Stimulated activated CD4-positive, alpha-beta T cell treated with anti-CD3 and anti-CD28 coated beads, Interleukin-1b, Interleukin-23, amount 100 ng/mL, for 48 hours (primary cell): ENCODE results near the gene SPATA31D4.

Experiments used
- DNase-seq: peaks from one replicate; pipeline ENCODE4 v3.0.0-alpha.2; 2020

SPATA31D4 gene

GRCh38 chr9:81968026-81968425 lies 39.8 kb downstream of the SPATA31D4 start:
- DNase-seq: no peak

DNA sequence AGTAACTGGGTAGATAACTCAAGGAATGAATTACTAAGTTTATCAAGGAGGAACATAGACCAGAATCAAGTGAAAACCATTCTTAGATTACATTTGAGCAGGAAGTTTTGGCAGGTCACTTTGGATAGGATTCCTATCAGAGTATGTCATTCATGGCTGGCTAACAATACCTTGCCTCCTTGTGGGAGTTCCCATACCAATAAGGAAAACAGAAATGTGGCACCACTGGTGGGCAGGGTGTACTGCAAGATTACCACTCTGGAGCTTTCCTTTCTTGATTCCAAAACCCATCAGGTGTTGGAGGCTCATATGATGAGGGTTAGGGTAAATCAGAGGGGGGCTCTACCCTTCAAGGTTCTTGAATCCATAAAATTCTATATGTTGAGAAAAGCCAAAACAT lies 41.7 kb downstream of the SPATA31D4 start:
- no peak for DNase-seq

DNA sequence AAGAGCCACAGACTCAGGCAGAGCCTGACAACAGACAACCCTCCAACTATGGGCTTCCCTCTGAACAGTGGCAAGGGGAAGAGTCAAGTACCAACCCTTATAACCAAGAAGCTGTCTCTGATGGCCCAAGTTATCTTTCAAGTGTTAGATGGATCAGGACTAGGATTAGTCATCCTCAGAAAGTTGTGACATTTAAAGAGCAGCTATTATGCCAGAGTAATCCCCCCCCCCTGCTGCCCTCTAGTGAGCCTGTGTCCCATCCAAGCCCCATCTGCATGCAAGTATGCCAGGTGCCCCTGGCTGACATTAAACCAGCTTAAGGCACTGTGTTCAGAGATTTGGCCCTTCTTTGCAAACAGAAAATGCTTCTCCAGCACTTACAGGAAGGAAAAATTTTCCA lies 43.5 kb downstream of the SPATA31D4 start:
- DNase-seq: no peak

- no peak for DNase-seq
Measured at GRCh38 chr9:81974764-81975163, 46.5 kb downstream of the SPATA31D4 start.

- DNase-seq: no peak
Measured at GRCh38 chr9:81976351-81976750, 48.1 kb downstream of the SPATA31D4 start.

GRCh38 chr9:81979196-81979595 lies 51.0 kb downstream of the SPATA31D4 start:
- no peak for DNase-seq

- no peak for DNase-seq
Measured at GRCh38 chr9:81980568-81980967, 52.3 kb downstream of the SPATA31D4 start.

DNA sequence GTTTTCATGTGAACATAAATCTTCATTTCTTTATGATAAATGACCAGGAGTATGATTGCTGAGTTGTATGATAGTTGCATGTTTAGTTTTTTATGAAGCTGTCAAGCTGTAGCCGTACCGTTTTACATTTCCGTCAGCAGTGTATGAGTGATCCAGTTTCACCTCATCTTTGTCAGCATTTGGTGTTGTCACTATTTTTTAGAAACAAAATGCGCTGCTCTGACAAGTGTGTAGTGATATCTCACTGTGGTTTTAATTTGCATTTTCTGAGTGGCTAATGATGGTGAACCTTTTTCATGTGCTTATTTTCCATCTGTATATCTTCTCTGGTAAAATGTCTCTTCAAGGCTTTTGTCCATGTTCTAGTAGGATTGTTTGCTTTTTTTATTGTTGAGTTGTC lies 53.7 kb downstream of the SPATA31D4 start:
- DNase-seq: no peak
